MM.1S (cell line): ENCODE results near the gene TPD52L1.

ENCODE experiments used
- CTCF ChIP-seq: fragments of 300-600 bp; sonication (generic); IDR thresholded peaks from 2 replicates; pipeline ENCODE4 v1.5.1; 2016; ENCODE audit warnings: antibody characterized with exemption, low read length, mixed read lengths
- EZH2 ChIP-seq: fragments of 300-600 bp; sonication (generic); optimal IDR thresholded peaks from 2 replicates; pipeline ENCODE3; 2017; ENCODE audit warnings: low read depth, mild to moderate bottlenecking, antibody characterized with exemption, low read length, mixed read lengths
- EZH2phosphoT487 ChIP-seq: fragments of 300-600 bp; sonication (generic); IDR thresholded peaks from 2 replicates; pipeline ENCODE4 v1.6.1; 2018; ENCODE audit warnings: antibody characterized with exemption, low read length

GRCh38 chr6:125114248-125114858, 39.2 kb upstream of the TPD52L1 start:
- peak; percentile 78 for TF ChIP-seq CTCF
- no peak for TF ChIP-seq EZH2
- TF ChIP-seq EZH2phosphoT487: no peak
